Breast epithelium (tissue), 3 donors: ENCODE measurements around the gene PPP6R1.

ENCODE experiments used
- CTCF ChIP-seq, 3 donors: fragments of 450-650 bp; IDR thresholded peaks; one replicate each; pipeline ENCODE4 v1.5.1; 2016 to 2017; ENCODE audit warnings: antibody characterized with exemption in 3 of 3, mild to moderate bottlenecking in 3 of 3, moderate library complexity in 3 of 3
- POLR2A ChIP-seq: fragments of 450-650 bp; IDR thresholded peaks from one replicate; pipeline ENCODE4 v1.6.1; 2016; ENCODE audit warnings: antibody characterized with exemption, mild to moderate bottlenecking, moderate library complexity

- TF ChIP-seq CTCF (IDR thresholded peaks at IDR 0.05) (no peak), POLR2A (no peak)
Measured at GRCh38 chr19:55278391-55279135, 19.7 kb upstream of the PPP6R1 start.
